PC-3 (cell line): ENCODE results near the gene JAKMIP1.

Source experiments
- CTCF ChIP-seq: fragments of 300-600 bp; sonication (generic); conservative IDR thresholded peaks from 2 replicates; pipeline ENCODE4 v1.5.1; 2017; ENCODE audit warnings: antibody characterized with exemption, low read depth, mild to moderate bottlenecking, low read length
- EZH2 ChIP-seq: fragments of 300-600 bp; sonication (generic); IDR thresholded peaks from one replicate; pipeline ENCODE4 v1.6.1; 2017; ENCODE audit warnings: antibody characterized with exemption, mild to moderate bottlenecking, low read length; ENCODE audit not compliant: unreplicated experiment

- no peak for TF ChIP-seq CTCF
- no peak for TF ChIP-seq EZH2
Measured at GRCh38 chr4:5982156-5982973, 218.0 kb downstream of the JAKMIP1 start.
